Activated CD4-positive, alpha-beta memory T cell treated with anti-CD3 and anti-CD28 coated beads for 36 hours (primary cell): Measurements from ENCODE around the gene MYRIP. TPM values are rescaled to one million over a fixed set of nuclear protein-coding genes. Genes with fewer than 3 reads are reported as not detected.
"Not testable (repeated sequence)": the region's sequence is repeated elsewhere in the genome, so short reads cannot be mapped to it uniquely, and the experiment has no call there.

Experiments used
- CTCF ChIA-PET: fragments of 350-600 bp; sonication (Branson Sonifier 250); formaldehyde crosslinking; loops from one replicate; lab custom pipeline; 2021; ENCODE audit warnings: antibody characterized with exemption, inconsistent platforms; lab: Charles Lee
- POLR2A ChIA-PET: fragments of 350-600 bp; sonication (Branson Sonifier 250); formaldehyde crosslinking; loops from one replicate; lab custom pipeline; 2021; ENCODE audit warnings: antibody characterized with exemption; lab: Charles Lee
- DNase-seq: peaks from one replicate; pipeline ENCODE4 v3.0.0-alpha.2; 2020
- H3K27ac Mint-ChIP-seq: one replicate; pipeline ENCODE4 v1.8.0; 2021; ENCODE audit warnings: mixed read lengths
- H3K27me3 Mint-ChIP-seq: one replicate; pipeline ENCODE4 v1.8.0; 2021; ENCODE audit warnings: mixed read lengths
- H3K36me3 Mint-ChIP-seq: one replicate; pipeline ENCODE4 v1.8.0; 2021; ENCODE audit warnings: mixed read lengths
- H3K4me1 Mint-ChIP-seq: one replicate; pipeline ENCODE4 v1.8.0; 2021; ENCODE audit warnings: low read depth, mixed read lengths
- H3K4me3 Mint-ChIP-seq: one replicate; pipeline ENCODE4 v1.8.0; 2021; ENCODE audit warnings: mild to moderate bottlenecking, mixed read lengths
- H3K9me3 Mint-ChIP-seq: one replicate; pipeline ENCODE4 v1.8.0; 2021; ENCODE audit warnings: mixed read lengths
- intact Hi-C: fragments of 100-400 bp; cut with micrococcal nuclease; formaldehyde crosslinking; loops from one replicate; pipeline ENCODE4 v1.15.1; 2023
- total RNA-seq, 2 experiments: library from RNA; stranded (reverse); gene quantifications; one replicate each; pipeline ENCODE4 v1.2.3, GENCODE V29; 2021

Gene MYRIP
- total RNA-seq, 2 experiments from 2014 or later = not detected

DNA sequence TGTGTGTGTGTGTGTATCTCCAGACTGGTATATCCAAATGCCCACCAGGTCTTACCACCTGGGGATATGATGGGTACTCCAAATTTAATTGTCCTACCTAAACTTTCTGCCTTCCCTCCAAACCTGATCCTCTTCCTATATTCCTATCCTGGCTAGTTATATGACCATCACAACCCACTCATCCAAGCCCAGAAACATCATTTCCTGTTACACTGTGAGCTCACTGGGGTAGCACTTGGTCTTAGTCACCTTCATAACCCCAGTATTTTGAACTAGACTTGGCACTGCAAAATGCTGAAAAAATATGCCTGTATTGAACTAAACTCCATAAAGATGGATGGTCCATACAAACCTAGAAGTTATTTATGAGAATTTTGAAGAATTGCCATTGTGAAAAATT, 321.3 kb downstream of the MYRIP start:
- CTCF ChIA-PET = interaction anchor here (0.6 kb wide), 1 partner anchor 49 kb away, joined by 3 read pairs; no protein-coding TSS in a partner anchor
- Mint-ChIP-seq H3K9me3 (peaks cover 5% of the 10 kb centered on the region), H3K27ac (no peak overlapping the region), H3K36me3 (no peaks in the 10 kb centered on the region), H3K4me1 (no peaks in the 10 kb centered on the region), H3K27me3 (peaks cover 2% of the 10 kb centered on the region), H3K4me3 (no peak overlapping the region)
- DNase-seq = no peak
- intact Hi-C loops = no loop called here
- POLR2A ChIA-PET = no interaction called here

DNA sequence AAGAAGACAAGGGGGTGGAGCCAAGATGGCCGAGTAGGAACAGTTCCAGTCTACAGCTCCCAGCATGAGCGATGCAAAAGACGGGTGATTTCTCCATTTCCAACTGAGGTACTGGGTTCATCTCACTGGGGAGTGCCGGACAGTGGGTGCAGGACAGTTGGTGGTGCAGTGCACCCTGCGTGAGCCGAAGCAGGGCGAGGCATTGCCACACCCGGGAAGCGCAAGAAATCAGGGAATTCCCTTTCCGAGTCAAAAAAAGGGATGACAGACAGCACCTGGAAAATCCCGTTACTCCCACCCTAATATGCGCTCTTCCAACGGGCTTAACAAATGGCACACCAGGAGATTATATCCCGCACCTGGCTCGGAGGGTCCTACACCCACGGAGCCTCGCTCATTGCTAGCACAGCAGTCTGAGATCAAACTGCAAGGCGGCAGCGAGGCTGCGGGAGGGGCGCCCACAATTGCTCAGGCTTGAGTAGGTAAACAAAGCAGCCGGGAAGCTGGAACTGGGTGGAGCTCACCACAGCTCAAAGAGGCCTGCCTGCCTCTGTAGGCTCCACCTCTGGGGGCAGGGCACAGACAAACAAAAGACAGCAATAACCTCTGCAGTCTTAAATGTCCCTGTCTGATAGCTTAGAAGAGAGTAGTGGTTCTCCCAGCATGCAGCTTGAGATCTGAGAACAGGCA, 324.6 kb downstream of the MYRIP start:
- CTCF ChIA-PET, POLR2A ChIA-PET, H3K27me3 Mint-ChIP-seq, H3K9me3 Mint-ChIP-seq, H3K4me3 Mint-ChIP-seq, H3K36me3 Mint-ChIP-seq, DNase-seq, H3K27ac Mint-ChIP-seq, H3K4me1 Mint-ChIP-seq, intact Hi-C loops: not testable (repeated sequence)

DNA sequence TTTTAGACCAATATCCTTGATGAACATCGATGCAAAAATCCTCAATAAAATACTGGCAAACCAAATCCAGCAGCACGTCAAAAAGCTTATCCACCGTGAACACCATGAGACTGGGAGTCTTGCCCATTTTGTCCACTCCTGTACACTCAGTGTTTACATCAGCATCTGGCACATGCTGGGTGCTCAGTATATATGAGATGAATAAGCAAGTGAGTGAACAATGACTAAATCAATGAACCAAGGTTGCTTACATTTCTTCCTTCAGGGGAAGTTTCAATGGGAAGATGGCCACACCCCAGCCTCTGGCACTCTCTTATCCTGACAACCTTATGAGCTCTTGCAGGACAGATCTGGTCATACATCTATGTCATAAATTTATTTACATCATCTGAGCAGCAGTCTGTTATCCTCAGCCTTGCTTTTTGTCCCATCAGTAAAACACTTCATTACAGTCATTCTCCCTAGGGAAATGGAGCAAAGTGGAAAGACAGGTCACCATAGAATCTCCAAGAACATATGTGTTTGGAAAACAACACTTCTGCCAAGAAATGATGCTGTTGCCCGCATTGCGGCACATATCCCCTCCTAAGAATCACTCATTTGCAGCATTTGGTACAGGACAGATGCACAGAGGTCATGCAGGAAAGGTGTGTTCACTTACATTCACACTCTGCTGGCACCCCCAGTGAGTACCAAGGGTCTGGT, 328.3 kb downstream of the MYRIP start:
- H3K27me3 Mint-ChIP-seq = peaks cover 3% of the 10 kb centered on the region
- no peaks in the 10 kb centered on the region for H3K36me3 Mint-ChIP-seq
- H3K9me3 Mint-ChIP-seq = peaks cover 9% of the 10 kb centered on the region
- intact Hi-C loops = no loop called here
- no peaks in the 10 kb centered on the region for H3K4me1 Mint-ChIP-seq
- no peak for DNase-seq
- POLR2A ChIA-PET = no interaction called here
- CTCF ChIA-PET = interaction anchor here (1.6 kb wide), 1 partner anchor 41 kb away, joined by 6 read pairs; no protein-coding TSS in a partner anchor
- H3K4me3 Mint-ChIP-seq = no peak overlapping the region
- no peak overlapping the region for H3K27ac Mint-ChIP-seq

DNA sequence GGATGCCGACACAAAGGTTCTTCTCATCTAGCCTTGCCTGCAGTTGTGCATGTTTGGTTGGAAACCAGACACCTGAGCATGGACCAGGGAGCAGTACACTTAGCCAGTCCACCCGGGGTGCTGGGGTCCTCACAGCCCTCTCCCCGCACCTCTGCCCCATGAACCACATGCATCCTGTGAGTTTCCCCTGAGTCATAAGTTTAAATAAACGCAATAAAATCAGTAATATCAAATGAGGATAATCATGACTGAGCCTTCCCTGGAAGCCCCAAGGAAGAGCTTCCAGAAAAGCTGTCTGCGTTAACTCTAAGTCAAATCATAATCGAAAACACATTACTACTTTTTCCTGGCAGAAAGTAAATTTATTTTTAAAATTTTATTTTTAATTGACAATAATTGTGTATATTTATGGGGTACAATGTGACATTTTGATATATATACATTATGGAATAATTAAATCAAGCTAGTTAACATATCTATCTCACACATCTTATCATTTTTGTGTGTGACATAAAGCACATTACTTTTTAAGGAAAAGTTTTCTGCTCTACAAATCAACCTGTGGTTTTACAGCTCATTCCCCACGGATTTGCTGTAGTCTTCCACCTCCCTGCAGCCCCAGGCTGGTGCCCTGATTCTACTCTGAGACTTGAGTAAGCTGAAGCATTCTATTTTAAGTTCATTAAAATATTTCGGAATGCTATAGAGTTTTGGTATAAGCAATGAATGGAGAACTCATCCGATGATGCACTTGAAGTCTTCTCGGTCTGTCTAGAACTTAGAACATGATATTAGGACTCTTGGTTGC, 334.1 kb downstream of the MYRIP start:
- peaks cover 5% of the 10 kb centered on the region for H3K9me3 Mint-ChIP-seq
- peaks cover 5% of the 10 kb centered on the region for H3K27me3 Mint-ChIP-seq
- POLR2A ChIA-PET = no interaction called here
- no peaks in the 10 kb centered on the region for H3K36me3 Mint-ChIP-seq
- H3K4me1 Mint-ChIP-seq = no peaks in the 10 kb centered on the region
- no peak overlapping the region for H3K4me3 Mint-ChIP-seq
- no peak for DNase-seq
- intact Hi-C loops = no loop called here
- CTCF ChIA-PET = no interaction called here
- H3K27ac Mint-ChIP-seq = no peak overlapping the region

DNA sequence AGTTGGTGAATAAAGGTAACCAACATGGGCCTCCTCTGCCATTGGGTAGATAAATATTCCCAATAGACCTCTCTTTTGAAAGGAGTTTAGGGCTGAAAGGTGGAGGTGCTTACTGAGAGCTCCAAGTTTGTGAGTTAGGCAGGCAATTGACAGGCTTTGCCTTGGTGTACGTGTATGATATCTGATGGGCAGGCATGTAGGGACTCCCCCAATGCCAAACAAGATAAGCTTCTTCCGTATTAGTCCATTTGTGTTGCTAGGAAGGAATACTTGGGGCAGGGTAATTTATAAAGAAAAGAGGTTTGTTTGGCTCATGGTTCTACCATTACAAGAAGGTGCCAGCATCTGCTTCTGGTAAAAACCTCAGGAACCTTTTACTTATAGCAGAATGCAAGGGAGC, 339.4 kb downstream of the MYRIP start:
- Mint-ChIP-seq H3K4me1 (no peaks in the 10 kb centered on the region), H3K27ac (no peak overlapping the region), H3K36me3 (no peaks in the 10 kb centered on the region), H3K27me3 (no peaks in the 10 kb centered on the region), H3K9me3 (no peaks in the 10 kb centered on the region), H3K4me3 (no peak overlapping the region)
- no peak for DNase-seq
- ChIA-PET POLR2A (no interaction called here), CTCF (no interaction called here)
- intact Hi-C loops = no loop called here

GRCh38 chr3:40152482-40153133, 343.2 kb downstream of the MYRIP start:
- Mint-ChIP-seq H3K27ac (no peak overlapping the region), H3K27me3 (no peaks in the 10 kb centered on the region), H3K4me1 (no peaks in the 10 kb centered on the region), H3K9me3 (no peaks in the 10 kb centered on the region), H3K36me3 (no peaks in the 10 kb centered on the region), H3K4me3 (no peak overlapping the region)
- intact Hi-C loops = no loop called here
- no peak for DNase-seq
- CTCF ChIA-PET = no interaction called here
- POLR2A ChIA-PET = no interaction called here

- no peak overlapping the region for H3K27ac Mint-ChIP-seq
- peaks cover 10% of the 10 kb centered on the region for H3K9me3 Mint-ChIP-seq
- H3K27me3 Mint-ChIP-seq = peaks cover 12% of the 10 kb centered on the region
- POLR2A ChIA-PET = no interaction called here
- no peak overlapping the region for H3K4me3 Mint-ChIP-seq
- H3K4me1 Mint-ChIP-seq = no peaks in the 10 kb centered on the region
- no peaks in the 10 kb centered on the region for H3K36me3 Mint-ChIP-seq
- DNase-seq = no peak
- CTCF ChIA-PET = no interaction called here
- intact Hi-C loops = no loop called here
Measured at GRCh38 chr3:40160933-40161332, 351.5 kb downstream of the MYRIP start.

DNA sequence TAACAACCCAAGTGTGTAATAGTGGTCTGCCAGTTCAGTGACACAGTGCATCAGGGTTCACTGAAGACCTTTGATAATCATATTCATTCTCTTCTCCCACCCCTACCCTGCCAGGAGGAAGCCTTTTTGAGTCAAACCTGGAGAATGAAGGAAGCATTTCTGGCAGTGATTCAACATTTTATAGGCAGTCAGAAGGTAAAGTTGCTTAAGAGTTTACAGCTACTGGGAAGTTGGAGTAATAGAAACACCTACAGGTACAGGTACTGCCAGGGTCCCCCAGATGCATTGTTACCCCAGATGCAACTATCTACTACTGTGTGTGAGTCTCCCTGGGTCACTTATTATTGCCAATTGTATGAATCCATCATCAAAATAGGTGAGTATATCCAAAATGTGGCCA, 353.2 kb downstream of the MYRIP start:
- Mint-ChIP-seq H3K27ac (no peak overlapping the region), H3K27me3 (peaks cover 12% of the 10 kb centered on the region), H3K4me1 (no peaks in the 10 kb centered on the region), H3K9me3 (peaks cover 10% of the 10 kb centered on the region), H3K4me3 (no peak overlapping the region), H3K36me3 (no peaks in the 10 kb centered on the region)
- DNase-seq = no peak
- ChIA-PET POLR2A (no interaction called here), CTCF (interaction anchor here (0.9 kb wide), 1 partner anchor 18 kb away, joined by 4 read pairs; no protein-coding TSS in a partner anchor)
- intact Hi-C loops = no loop called here

- H3K9me3 Mint-ChIP-seq = no peaks in the 10 kb centered on the region
- no peak for DNase-seq
- intact Hi-C loops = no loop called here
- peaks cover 8% of the 10 kb centered on the region for H3K27me3 Mint-ChIP-seq
- no peaks in the 10 kb centered on the region for H3K4me1 Mint-ChIP-seq
- ChIA-PET POLR2A (no interaction called here), CTCF (no interaction called here)
- H3K4me3 Mint-ChIP-seq = no peak overlapping the region
- no peaks in the 10 kb centered on the region for H3K36me3 Mint-ChIP-seq
- no peak overlapping the region for H3K27ac Mint-ChIP-seq
Measured at GRCh38 chr3:40166997-40167396, 357.6 kb downstream of the MYRIP start.

- ChIA-PET POLR2A (no interaction called here), CTCF (interaction anchor here (1.4 kb wide), 1 partner anchor 11 kb away, joined by 8 read pairs; no protein-coding TSS in a partner anchor)
- intact Hi-C loops = no loop called here
- H3K27ac Mint-ChIP-seq = no peak overlapping the region
- H3K4me1 Mint-ChIP-seq = no peaks in the 10 kb centered on the region
- peaks cover 8% of the 10 kb centered on the region for H3K27me3 Mint-ChIP-seq
- H3K4me3 Mint-ChIP-seq = no peak overlapping the region
- H3K9me3 Mint-ChIP-seq = no peaks in the 10 kb centered on the region
- H3K36me3 Mint-ChIP-seq = no peaks in the 10 kb centered on the region
- no peak for DNase-seq
Measured at GRCh38 chr3:40167958-40168357, 358.5 kb downstream of the MYRIP start.

- Mint-ChIP-seq H3K4me1 (no peaks in the 10 kb centered on the region), H3K9me3 (no peaks in the 10 kb centered on the region), H3K4me3 (no peak overlapping the region), H3K27me3 (no peaks in the 10 kb centered on the region), H3K27ac (no peak overlapping the region), H3K36me3 (no peaks in the 10 kb centered on the region)
- ChIA-PET CTCF (interaction anchor here (2.2 kb wide), 1 partner anchor 11 kb away, joined by 7 read pairs; no protein-coding TSS in a partner anchor), POLR2A (no interaction called here)
- intact Hi-C loops = loop anchor here (10.0 kb wide), 1 partner anchor 355 kb away; no protein-coding TSS in a partner anchor
- DNase-seq = no peak
Measured at GRCh38 chr3:40169983-40170382, 360.6 kb downstream of the MYRIP start.
